Panc1 (cell line): ENCODE data around the gene SELENOP. TPM values are rescaled to one million over a fixed set of nuclear protein-coding genes. Genes with fewer than 3 reads are reported as not detected.
"Not testable (repeated sequence)": the region's sequence is repeated elsewhere in the genome, so short reads cannot be mapped to it uniquely, and the experiment has no call there.

ENCODE experiments used
- ATAC-seq: fragments of 200-7000 bp; cut with Tn5 transposase; 2 replicates; pipeline ENCODE4 v1.9.1; 2020; ENCODE audit warnings: mild to moderate bottlenecking, moderate library complexity
- BruUV-seq: library from RNA; stranded (reverse); fragments of 400-500 nt; replicated peaks from 2 replicates; lab custom pipeline; 2021; lab: Mats Ljungman, UMichigan
- CTCF ChIA-PET: fragments of 300-600 bp; sonication (Branson Sonifier 250); formaldehyde crosslinking; loops from one replicate; lab custom pipeline; 2022; ENCODE audit warnings: antibody characterized with exemption; lab: Charles Lee
- POLR2A ChIA-PET: fragments of 300-600 bp; sonication (Branson Sonifier 250); formaldehyde crosslinking; loops from one replicate; lab custom pipeline; 2022; ENCODE audit warnings: antibody characterized with exemption; lab: Charles Lee
- DNase-seq: peaks from one replicate; pipeline ENCODE4 v3.0.0-alpha.2; 2010; ENCODE audit warnings: low read depth, low spot score
- H3K27ac ChIP-seq: 2 replicates; pipeline ENCODE4 v1.5.1; 2011; ENCODE audit warnings: mild to moderate bottlenecking, low read length, inconsistent platforms
- H3K27me3 ChIP-seq: fragments of 200-500 bp; sonication (Bioruptor generic); 2 replicates; pipeline ENCODE4 v1.6.0; 2014; ENCODE audit warnings: low read length, inconsistent platforms; ENCODE audit not compliant: control insufficient read depth, insufficient read depth
- H3K36me3 ChIP-seq: fragments of 200-500 bp; sonication (Bioruptor generic); 2 replicates; pipeline ENCODE4 v1.5.1; 2014; ENCODE audit warnings: inconsistent platforms, mild to moderate bottlenecking, low read length, moderate library complexity; ENCODE audit not compliant: control insufficient read depth, insufficient read depth
- H3K4me1 ChIP-seq: 2 replicates; pipeline ENCODE4 v1.5.1; 2011; ENCODE audit warnings: inconsistent platforms, mild to moderate bottlenecking, low read length, moderate library complexity; ENCODE audit not compliant: control insufficient read depth, insufficient read depth
- H3K4me3 ChIP-seq, 2 experiments: 2 replicates each; pipeline ENCODE4 v1.5.1; 2011 to 2012; ENCODE audit warnings: low read depth in 2 of 2, low read length in 2 of 2, mild to moderate bottlenecking in 2 of 2, inconsistent platforms in 1 of 2, moderate library complexity in 1 of 2
- H3K9me3 ChIP-seq: fragments of 200-500 bp; sonication (Bioruptor generic); 2 replicates; pipeline ENCODE4 v1.5.1; 2014; ENCODE audit warnings: low read depth, mild to moderate bottlenecking, inconsistent platforms, low read length, moderate library complexity; ENCODE audit not compliant: control insufficient read depth, insufficient read depth
- CTCF ChIP-seq: fragments of 450-650 bp; IDR thresholded peaks from 2 replicates; pipeline ENCODE4 v1.5.1; 2017; ENCODE audit warnings: mild to moderate bottlenecking
- POLR2AphosphoS5 ChIP-seq: IDR thresholded peaks from 2 replicates; pipeline ENCODE4 v1.6.1; 2012; ENCODE audit warnings: mild to moderate bottlenecking, low read depth, low read length, moderate library complexity
- SIN3A ChIP-seq: IDR thresholded peaks from 2 replicates; pipeline ENCODE4 v1.6.1; 2012; ENCODE audit warnings: low read depth, mild to moderate bottlenecking, low read length, moderate library complexity, borderline replicate concordance; ENCODE audit not compliant: insufficient read depth
- TCF7L2 ChIP-seq: IDR thresholded peaks from 2 replicates; pipeline ENCODE4 v1.6.1; 2011; ENCODE audit warnings: mild to moderate bottlenecking, low read depth, low read length, inconsistent platforms
- in situ Hi-C: cut with HindIII; loops from 2 replicates; pipeline ENCODE4 v1.10.0; 2016; ENCODE audit warnings: low sequenced_read_pairs, low pct_unique_long_range_greater_than_20kb
- intact Hi-C: fragments of 100-400 bp; cut with micrococcal nuclease; formaldehyde crosslinking; loops from one replicate; pipeline ENCODE4 v1.10.0; 2022; ENCODE audit not compliant: unreplicated experiment
- total RNA-seq: library from RNA; stranded (reverse); gene quantifications from one replicate; pipeline ENCODE4 v1.2.1, GENCODE V29; 2021; ENCODE audit not compliant: unreplicated experiment
- TF ChIP-seq, protein P1 (sequence below), 2 experiments: IDR thresholded peaks; 2 replicates each; pipeline ENCODE4 v1.6.1; 2011 to 2012; ENCODE audit warnings: low read depth in 2 of 2, control low read depth in 1 of 2, low read length in 1 of 2, mild to moderate bottlenecking in 1 of 2, moderate library complexity in 1 of 2; ENCODE audit not compliant: insufficient read depth in 1 of 2

SELENOP gene
- total RNA-seq, 1 experiment from 2014 or later: 1.6 TPM

- in situ Hi-C loops: no loop called here
Observed at GRCh38 chr5:42848545-42848944, 36.9 kb upstream of the SELENOP start.

GRCh38 chr5:42844408-42844807, 32.7 kb upstream of the SELENOP start:
- BruUV-seq, CTCF ChIA-PET: not testable (repeated sequence)

More at GRCh38 chr5:42848545-42848944, 36.9 kb upstream of the SELENOP start:
- H3K27me3 ChIP-seq: no peaks in the 10 kb centered on the region
- ATAC-seq (no peak), DNase-seq (no peak)
- H3K36me3 ChIP-seq: no peaks in the 10 kb centered on the region
- intact Hi-C loops: no loop called here
- BruUV-seq: no TSS peak
- ChIA-PET CTCF (no interaction called here), POLR2A (no interaction called here)
- H3K4me3 ChIP-seq: no peak overlapping the region
- no peaks in the 10 kb centered on the region for H3K4me1 ChIP-seq
- H3K27ac ChIP-seq: no peak overlapping the region
- TF ChIP-seq, protein P1, sequence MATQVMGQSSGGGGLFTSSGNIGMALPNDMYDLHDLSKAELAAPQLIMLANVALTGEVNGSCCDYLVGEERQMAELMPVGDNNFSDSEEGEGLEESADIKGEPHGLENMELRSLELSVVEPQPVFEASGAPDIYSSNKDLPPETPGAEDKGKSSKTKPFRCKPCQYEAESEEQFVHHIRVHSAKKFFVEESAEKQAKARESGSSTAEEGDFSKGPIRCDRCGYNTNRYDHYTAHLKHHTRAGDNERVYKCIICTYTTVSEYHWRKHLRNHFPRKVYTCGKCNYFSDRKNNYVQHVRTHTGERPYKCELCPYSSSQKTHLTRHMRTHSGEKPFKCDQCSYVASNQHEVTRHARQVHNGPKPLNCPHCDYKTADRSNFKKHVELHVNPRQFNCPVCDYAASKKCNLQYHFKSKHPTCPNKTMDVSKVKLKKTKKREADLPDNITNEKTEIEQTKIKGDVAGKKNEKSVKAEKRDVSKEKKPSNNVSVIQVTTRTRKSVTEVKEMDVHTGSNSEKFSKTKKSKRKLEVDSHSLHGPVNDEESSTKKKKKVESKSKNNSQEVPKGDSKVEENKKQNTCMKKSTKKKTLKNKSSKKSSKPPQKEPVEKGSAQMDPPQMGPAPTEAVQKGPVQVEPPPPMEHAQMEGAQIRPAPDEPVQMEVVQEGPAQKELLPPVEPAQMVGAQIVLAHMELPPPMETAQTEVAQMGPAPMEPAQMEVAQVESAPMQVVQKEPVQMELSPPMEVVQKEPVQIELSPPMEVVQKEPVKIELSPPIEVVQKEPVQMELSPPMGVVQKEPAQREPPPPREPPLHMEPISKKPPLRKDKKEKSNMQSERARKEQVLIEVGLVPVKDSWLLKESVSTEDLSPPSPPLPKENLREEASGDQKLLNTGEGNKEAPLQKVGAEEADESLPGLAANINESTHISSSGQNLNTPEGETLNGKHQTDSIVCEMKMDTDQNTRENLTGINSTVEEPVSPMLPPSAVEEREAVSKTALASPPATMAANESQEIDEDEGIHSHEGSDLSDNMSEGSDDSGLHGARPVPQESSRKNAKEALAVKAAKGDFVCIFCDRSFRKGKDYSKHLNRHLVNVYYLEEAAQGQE (IDR thresholded peaks at IDR 0.05; ENCODE audit: insufficient read depth in 1 of 2, low read depth in 2 of 2, low read length in 1 of 2): no peak
- no peak for TF ChIP-seq TCF7L2
- no peak for TF ChIP-seq POLR2AphosphoS5
- no peak for TF ChIP-seq SIN3A
- no peak for TF ChIP-seq CTCF
- H3K9me3 ChIP-seq: no peaks in the 10 kb centered on the region

DNA sequence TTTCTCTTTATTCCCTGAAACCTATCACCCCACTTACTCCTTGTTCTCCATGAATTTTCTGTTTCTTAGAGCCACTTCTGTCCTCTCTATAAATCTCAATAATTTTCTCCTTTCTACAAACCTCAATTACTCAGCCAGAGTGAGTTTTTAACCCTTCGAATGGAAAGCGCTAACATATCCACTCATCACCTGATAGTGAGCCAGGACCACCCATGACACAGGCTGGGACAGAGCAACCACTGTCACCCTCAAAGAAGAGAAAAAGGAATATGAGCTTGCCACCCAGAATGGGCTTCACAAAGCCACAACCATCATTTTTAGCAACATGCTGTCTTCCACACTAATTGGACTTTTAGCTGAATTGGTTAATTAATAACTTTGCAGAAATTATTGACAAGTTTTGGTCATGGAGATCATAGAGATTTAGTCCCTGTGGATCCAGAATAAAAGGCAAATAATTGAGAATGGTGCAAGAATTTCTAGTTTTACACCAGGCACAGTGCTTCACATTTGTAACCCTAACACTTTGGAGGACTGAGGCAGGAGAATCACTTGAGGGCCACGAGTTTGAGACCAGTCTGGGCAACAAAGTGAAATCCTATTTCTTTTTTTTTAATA, 32.1 kb upstream of the SELENOP start:
- ATAC-seq: no peak
- ChIA-PET POLR2A (no interaction called here), CTCF (no interaction called here)
- no peaks in the 10 kb centered on the region for H3K4me1 ChIP-seq
- no TSS peak for BruUV-seq
- H3K4me3 ChIP-seq: no peak overlapping the region
- DNase-seq: no peak
- H3K27ac ChIP-seq: no peak overlapping the region
- TF ChIP-seq SIN3A (no peak), TCF7L2 (no peak), CTCF (no peak), POLR2AphosphoS5 (no peak)
- TF ChIP-seq, protein P1 (IDR thresholded peaks at IDR 0.05; ENCODE audit: insufficient read depth in 1 of 2, low read depth in 2 of 2, low read length in 1 of 2): no peak
- 0 out of 2 replicates have a peak, but pooled peaks cover 2% of the 10 kb centered on the region for H3K27me3 ChIP-seq
- no peaks in the 10 kb centered on the region for H3K9me3 ChIP-seq
- no peaks in the 10 kb centered on the region for H3K36me3 ChIP-seq
- intact Hi-C loops (no loop called here), in situ Hi-C loops (no loop called here)

More at GRCh38 chr5:42844408-42844807, 32.7 kb upstream of the SELENOP start:
- DNase-seq, H3K27me3 ChIP-seq, in situ Hi-C loops, H3K36me3 ChIP-seq, POLR2A ChIA-PET, H3K27ac ChIP-seq, ATAC-seq, H3K9me3 ChIP-seq, H3K4me3 ChIP-seq, intact Hi-C loops, H3K4me1 ChIP-seq: not testable (repeated sequence)
